GM18873 (cell line): Measurements from ENCODE around the gene OBI1.
"Not testable (repeated sequence)": the region's sequence is repeated elsewhere in the genome, so short reads cannot be mapped to it uniquely, and the experiment has no call there.

ENCODE experiments used
- ATAC-seq: cut with Tn5 transposase; IDR thresholded peaks from one replicate; pipeline ENCODE4 v1.9.1; 2021; ENCODE audit warnings: mild to moderate bottlenecking, moderate library complexity, moderate number of reproducible peaks; ENCODE audit not compliant: unreplicated experiment, low FRiP score

The OBI1 gene

DNA sequence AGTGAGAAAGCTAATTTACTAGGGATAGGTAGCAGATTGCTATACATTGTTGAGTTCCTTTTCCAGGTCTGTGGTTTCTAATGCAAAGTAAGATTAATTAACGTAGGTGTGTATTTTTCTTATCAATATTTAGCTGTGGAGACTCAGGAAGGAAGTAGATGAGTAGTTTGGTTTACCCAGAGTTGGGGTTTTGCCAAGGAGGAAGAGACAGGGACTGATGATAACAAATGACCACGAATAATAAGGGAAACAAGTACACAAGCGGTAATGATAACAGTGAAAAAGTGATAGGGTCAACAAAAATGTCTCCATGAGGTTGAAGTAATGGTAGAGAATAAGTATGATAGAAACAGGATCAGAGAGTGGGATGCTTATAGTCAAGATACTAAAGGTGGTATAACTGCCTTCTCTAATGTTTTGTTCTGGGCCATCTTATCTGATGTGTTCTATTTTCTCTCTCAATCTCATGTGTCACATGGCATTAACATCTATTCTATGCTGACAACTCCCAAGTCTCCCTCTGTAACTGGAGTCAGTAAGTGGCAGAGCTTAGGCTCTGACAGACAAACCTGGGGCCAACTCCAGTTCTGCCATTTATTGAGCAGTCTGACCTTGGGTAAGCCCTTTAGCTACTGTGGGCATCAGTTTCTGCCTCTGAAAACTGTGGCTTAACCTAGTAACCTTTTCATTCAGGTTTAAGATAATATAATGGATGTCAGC is 8.8 kb downstream of the OBI1 start:
- no peak for ATAC-seq

DNA sequence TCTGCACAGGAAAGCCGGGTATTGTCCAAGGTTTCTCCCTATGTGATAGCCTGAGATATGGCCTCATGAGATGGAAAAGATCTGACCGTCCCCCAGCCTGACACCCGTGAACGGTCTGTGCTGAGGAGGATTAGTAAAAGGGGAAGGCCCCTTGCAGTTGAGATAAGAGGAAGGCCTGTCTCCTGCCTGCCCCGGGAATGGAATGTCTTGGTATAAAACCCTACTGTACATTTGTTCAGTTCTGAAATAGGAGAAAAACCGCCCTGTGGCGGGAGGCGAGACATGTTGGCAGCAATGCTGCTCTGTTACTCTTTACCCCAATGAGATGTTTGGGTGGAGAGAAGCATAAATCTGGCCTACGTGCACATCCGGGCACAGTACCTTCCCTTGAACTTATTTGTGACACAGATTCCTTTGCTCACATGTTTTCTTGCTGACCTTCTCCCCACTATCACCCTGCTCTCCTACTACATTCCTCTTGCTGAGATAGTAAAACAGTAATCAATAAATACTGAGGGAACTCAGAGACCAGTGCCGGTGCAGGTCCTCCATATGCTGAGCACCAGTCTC is 11.8 kb downstream of the OBI1 start:
- ATAC-seq, result not testable (repeated sequence)

- ATAC-seq, result no peak
Measured at GRCh38 chr13:78638216-78638615, 20.7 kb downstream of the OBI1 start.

DNA sequence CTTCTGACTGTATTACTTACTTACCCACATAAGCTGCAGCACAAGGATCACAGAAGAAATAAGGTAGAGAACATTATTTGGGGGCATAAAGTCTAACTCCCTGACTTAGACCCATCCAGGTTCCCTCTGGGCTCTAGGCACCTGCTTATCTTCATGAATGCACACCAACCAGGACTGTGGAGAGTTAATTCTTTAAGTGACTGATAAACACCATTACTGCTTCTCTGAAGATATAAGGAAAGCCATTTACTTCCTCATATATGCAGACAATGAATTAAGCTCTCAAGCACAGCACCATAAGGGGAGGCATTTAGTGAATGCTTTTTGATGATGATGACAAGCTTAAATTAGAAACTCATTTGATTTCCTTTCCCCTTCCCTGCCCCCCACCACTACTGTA is 22.5 kb downstream of the OBI1 start:
- ATAC-seq, result no peak

DNA sequence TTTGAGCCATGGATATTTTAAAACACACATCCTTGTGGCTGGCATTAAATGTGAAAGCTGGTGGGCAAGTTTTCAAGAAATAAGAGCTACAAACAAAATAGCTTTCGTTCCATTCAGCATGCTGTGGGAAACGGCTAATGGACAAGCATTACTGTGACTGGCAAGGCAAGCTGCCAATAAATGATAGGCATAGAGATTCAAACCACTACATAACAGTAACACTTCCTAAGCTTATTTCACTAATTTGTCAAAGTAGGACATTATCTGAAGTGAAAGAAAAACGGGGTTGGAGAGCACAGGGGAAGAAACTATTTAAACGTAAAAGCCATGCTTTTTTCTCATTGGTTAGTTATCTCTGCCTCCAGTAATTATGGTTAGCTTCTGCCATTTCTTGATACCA is 26.0 kb downstream of the OBI1 start:
- no peak for ATAC-seq

GRCh38 chr13:78631077-78631476 is 27.9 kb downstream of the OBI1 start:
- no peak for ATAC-seq

DNA sequence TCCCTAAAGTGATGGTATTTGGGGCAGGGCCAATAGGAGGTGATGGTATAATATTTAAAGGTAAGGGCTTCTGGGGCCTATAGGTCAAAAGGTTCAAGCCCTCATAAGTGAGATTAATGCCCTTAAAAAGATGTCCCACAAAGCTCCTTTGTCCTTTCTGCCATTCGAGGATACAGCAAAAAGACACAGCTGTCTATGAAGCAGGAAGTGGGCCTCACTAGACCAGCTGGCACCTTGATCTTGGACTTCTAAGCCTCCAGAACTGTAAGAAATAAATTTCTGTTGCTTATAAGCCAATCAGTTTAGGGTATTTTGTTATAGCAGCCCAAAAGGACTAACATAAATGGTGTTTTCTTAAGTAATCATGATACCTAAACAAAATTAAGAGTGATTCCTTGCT is 28.4 kb downstream of the OBI1 start:
- ATAC-seq, result no peak

DNA sequence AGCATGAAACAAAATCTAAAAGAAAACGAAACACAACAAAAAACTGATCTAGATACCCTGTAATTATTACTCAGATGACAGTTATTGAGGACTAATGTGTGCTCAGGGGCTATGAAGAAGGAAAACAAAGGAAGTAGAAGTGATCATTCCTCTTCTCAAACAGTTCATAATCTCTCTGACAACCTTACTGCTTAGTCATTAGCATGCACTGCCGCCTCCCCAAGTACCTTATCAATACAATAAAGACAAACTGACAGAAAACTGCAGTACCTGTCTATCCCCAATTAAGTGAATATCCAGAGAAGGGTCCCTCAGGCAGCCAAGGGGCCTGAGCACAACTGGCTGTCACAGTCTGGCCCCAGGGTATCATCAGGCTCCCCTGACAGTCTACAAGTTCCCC is 33.6 kb downstream of the OBI1 start:
- ATAC-seq, result no peak

GRCh38 chr13:78623132-78623531 is 35.8 kb downstream of the OBI1 start:
- no peak for ATAC-seq

GRCh38 chr13:78620936-78621470 is 38.0 kb downstream of the OBI1 start:
- ATAC-seq, result no peak

- no peak for ATAC-seq
Measured at GRCh38 chr13:78618411-78618810, 40.5 kb downstream of the OBI1 start.

GRCh38 chr13:78611040-78611439 is 47.9 kb downstream of the OBI1 start:
- ATAC-seq, result no peak

DNA sequence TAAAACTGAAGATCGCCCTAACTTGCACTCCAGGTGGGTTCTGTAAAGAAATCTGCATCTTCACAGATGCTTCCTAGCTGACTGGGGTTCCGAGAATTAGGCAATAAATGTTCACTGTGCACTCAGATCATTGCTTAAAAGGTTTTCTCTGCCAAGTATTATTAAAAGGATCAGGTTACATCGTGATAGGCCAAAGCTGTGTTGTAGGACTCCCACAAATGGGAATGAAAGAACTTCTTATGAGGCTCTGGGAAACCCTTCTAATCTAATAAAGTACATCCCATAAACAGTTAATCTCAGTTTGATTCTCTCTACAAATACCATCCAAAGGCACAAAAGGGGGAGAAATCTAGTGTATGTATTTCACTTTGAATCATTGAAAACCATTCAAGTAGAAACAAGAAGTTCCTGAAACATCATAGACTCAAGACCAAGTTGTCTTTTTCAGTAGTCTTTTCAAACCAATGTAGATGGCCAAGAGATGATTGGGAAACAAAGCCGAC is 48.5 kb downstream of the OBI1 start:
- no peak for ATAC-seq

DNA sequence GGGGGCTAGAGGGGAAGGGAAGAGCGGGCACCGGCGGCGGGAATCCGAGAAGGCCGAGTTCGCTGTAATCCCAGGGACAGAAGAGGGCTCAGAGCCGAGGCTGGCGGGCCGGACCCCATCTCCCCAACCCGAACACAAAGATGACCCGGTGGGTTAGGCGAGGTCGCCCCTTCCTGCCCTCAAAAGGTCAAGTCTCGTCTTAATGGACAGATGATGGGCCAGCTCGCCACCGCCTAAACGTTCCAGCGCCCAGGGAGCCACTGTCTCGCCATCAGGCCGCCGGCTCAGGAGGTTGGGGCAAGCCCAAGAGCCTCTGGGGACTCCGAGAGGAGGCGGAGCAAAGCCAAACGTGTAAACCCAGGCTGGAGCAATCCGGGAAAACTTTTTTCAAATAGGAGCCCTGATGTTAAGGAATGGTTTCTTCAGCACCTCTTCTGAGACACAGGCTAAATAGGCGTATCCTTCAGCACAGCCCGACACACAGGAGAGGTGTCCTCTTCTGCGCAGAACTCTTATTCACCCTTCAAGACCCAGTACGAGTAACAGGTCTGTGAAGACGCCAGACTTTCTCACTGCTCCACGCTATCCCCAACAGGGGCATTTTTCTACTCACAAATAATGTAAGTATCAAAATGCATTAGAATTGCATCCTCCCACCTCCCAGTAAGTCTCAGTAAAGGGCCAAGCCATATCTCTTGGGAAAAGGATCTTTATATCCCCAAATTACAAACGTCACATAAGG is 49.3 kb downstream of the OBI1 start:
- no peak for ATAC-seq

GRCh38 chr13:78608688-78609463 is 50.1 kb downstream of the OBI1 start:
- no peak for ATAC-seq

GRCh38 chr13:78608252-78608687 is 50.7 kb downstream of the OBI1 start:
- ATAC-seq, result no peak

DNA sequence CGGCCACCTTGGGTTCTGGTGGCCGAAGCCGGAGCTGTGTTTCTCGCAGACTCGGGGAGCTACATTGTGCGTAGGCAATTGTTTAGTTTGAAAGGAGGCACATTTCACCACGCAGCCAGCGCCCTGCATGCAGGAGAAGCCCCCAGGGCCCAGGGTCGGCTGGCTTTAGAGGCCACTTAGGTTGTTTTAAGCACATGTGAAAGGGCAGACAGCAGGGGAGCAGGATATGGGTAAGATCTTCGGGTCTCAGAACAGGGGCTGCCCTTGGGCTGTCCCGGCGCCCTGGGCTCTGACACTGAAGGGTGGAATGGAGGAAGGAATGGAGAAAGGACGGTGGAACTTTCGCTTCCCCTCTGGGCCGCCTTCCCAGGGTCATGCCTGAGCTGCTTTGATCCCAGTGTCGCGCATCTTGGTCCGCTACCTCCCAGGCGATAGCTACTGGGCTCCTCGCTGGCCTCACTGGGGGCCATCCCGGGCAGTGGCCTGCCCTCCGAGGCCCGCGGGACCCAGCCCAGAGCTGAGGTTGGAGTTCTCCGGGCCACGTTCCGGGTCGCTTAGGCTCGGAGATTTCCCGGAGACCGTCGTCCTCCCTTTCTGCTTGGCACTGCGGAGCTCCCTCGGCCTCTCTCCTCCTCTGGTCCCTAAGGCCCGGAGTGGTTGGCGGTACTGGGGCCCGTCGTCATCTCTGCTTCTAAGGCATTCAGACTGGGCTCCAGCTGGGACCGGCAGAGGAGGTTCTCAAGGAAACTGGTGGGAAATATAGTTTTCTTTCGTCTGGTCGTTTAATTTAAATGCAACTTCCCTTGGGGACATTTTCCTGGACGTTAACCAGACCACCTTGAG is 51.3 kb downstream of the OBI1 start:
- ATAC-seq, result no peak

GRCh38 chr13:78606471-78607408 is 52.2 kb downstream of the OBI1 start:
- ATAC-seq, result no peak
